Measurements from ENCODE around the gene TNIP2. TPM values are rescaled to one million over a fixed set of nuclear protein-coding genes. Genes with fewer than 3 reads are reported as not detected.
"Not testable (repeated sequence)": the region's sequence is repeated elsewhere in the genome, so short reads cannot be mapped to it uniquely, and the experiment has no call there.

The TNIP2 gene
- total RNA-seq, 1 donor from 2014 or later = 33.7 TPM

DNA sequence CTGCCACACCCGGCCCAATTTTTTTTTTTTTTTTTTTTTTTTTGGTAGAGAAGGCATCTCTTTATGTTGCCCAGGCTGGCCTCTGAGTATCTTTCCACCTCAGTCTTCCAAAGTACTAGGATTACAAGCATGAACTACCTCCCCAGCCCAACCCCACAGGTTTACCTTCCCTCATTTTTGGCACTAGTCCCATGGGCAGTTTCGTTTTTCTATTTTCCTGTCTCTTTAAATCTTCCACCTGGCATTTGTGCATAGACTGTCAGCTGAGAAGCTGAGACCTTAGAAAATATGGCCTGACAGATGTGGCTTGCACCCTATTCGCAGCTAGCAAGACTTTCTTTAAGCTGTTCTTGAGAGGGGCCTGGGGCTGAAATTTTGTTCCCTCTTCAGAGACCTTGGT is 27.9 kb downstream of the TNIP2 start:
- Mint-ChIP-seq H3K9me3 (ENCODE audit: unreplicated experiment) (no peaks in the 10 kb centered on the region), H3K36me3 (ENCODE audit: low read depth, unreplicated experiment) (peaks cover 21% of the 10 kb centered on the region), H3K4me1 (ENCODE audit: low read depth, unreplicated experiment) (no peaks in the 10 kb centered on the region), H3K27me3 (ENCODE audit: low read depth, unreplicated experiment) (no peaks in the 10 kb centered on the region), H3K4me3 (ENCODE audit: unreplicated experiment) (no peak overlapping the region), H3K27ac (ENCODE audit: unreplicated experiment) (no peak overlapping the region)
- Histone ChIP-seq H3K9me3 (ENCODE audit: insufficient read depth, low read depth, low read length) (no peaks in the 10 kb centered on the region), H3K4me3 (ENCODE audit: insufficient read depth, low read depth, low read length) (no peak overlapping the region), H3K79me2 (ENCODE audit: insufficient read depth, low read length) (no peaks in the 10 kb centered on the region), H3K27me3 (ENCODE audit: insufficient read depth, low read length) (no peaks in the 10 kb centered on the region), H3K27ac (ENCODE audit: low read depth, low read length) (no peak overlapping the region), H4K20me1 (ENCODE audit: insufficient read depth, low read length) (no peaks in the 10 kb centered on the region), H3K4me2 (ENCODE audit: low read length) (no peak overlapping the region), H3K4me1 (ENCODE audit: insufficient read depth, low read length) (no peaks in the 10 kb centered on the region), H3K36me3 (ENCODE audit: insufficient read depth, low read length) (peaks cover 7% of the 10 kb centered on the region), H3K9ac (ENCODE audit: low read length) (no peak overlapping the region), H2AFZ (ENCODE audit: low read depth, low read length) (no peak overlapping the region)
- no peak for TF ChIP-seq EZH2 (IDR thresholded peaks at IDR 0.05; ENCODE audit: insufficient read depth, low read length)
- TF ChIP-seq, protein P1, sequence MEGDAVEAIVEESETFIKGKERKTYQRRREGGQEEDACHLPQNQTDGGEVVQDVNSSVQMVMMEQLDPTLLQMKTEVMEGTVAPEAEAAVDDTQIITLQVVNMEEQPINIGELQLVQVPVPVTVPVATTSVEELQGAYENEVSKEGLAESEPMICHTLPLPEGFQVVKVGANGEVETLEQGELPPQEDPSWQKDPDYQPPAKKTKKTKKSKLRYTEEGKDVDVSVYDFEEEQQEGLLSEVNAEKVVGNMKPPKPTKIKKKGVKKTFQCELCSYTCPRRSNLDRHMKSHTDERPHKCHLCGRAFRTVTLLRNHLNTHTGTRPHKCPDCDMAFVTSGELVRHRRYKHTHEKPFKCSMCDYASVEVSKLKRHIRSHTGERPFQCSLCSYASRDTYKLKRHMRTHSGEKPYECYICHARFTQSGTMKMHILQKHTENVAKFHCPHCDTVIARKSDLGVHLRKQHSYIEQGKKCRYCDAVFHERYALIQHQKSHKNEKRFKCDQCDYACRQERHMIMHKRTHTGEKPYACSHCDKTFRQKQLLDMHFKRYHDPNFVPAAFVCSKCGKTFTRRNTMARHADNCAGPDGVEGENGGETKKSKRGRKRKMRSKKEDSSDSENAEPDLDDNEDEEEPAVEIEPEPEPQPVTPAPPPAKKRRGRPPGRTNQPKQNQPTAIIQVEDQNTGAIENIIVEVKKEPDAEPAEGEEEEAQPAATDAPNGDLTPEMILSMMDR (IDR thresholded peaks at IDR 0.05; ENCODE audit: insufficient read depth, low read depth, low read length) = no peak
- DNase-seq (ENCODE audit: low read depth) (no peak), FAIRE-seq (no peak)

- not testable (repeated sequence) for H2AFZ ChIP-seq (ENCODE audit: low read depth, low read length); H4K20me1 ChIP-seq (ENCODE audit: insufficient read depth, low read length); DNase-seq (ENCODE audit: low read depth); H3K4me1 ChIP-seq (ENCODE audit: insufficient read depth, low read length); H3K9ac ChIP-seq (ENCODE audit: low read length); H3K27ac Mint-ChIP-seq (ENCODE audit: unreplicated experiment); H3K4me3 Mint-ChIP-seq (ENCODE audit: unreplicated experiment); FAIRE-seq; H3K36me3 ChIP-seq (ENCODE audit: insufficient read depth, low read length); H3K9me3 Mint-ChIP-seq (ENCODE audit: unreplicated experiment); H3K79me2 ChIP-seq (ENCODE audit: insufficient read depth, low read length); H3K4me2 ChIP-seq (ENCODE audit: low read length); H3K4me3 ChIP-seq (ENCODE audit: insufficient read depth, low read depth, low read length); H3K9me3 ChIP-seq (ENCODE audit: insufficient read depth, low read depth, low read length); H3K27me3 Mint-ChIP-seq (ENCODE audit: low read depth, unreplicated experiment); H3K4me1 Mint-ChIP-seq (ENCODE audit: low read depth, unreplicated experiment); H3K27ac ChIP-seq (ENCODE audit: low read depth, low read length); H3K27me3 ChIP-seq (ENCODE audit: insufficient read depth, low read length)
- H3K36me3 Mint-ChIP-seq (ENCODE audit: low read depth, unreplicated experiment) = peaks cover 17% of the 10 kb centered on the region
These were observed 29.3 kb downstream of the TNIP2 start for GRCh38 chr4:2726881-2727280.

GRCh38 chr4:2725380-2725779 is 30.8 kb downstream of the TNIP2 start:
- TF ChIP-seq, protein P1 (IDR thresholded peaks at IDR 0.05; ENCODE audit: insufficient read depth, low read depth, low read length) = no peak
- TF ChIP-seq EZH2 (IDR thresholded peaks at IDR 0.05; ENCODE audit: insufficient read depth, low read length) = no peak
- Mint-ChIP-seq H3K4me1 (ENCODE audit: low read depth, unreplicated experiment) (no peaks in the 10 kb centered on the region), H3K4me3 (ENCODE audit: unreplicated experiment) (no peak overlapping the region), H3K27ac (ENCODE audit: unreplicated experiment) (no peak overlapping the region), H3K36me3 (ENCODE audit: low read depth, unreplicated experiment) (peaks cover 15% of the 10 kb centered on the region), H3K9me3 (ENCODE audit: unreplicated experiment) (no peaks in the 10 kb centered on the region), H3K27me3 (ENCODE audit: low read depth, unreplicated experiment) (no peaks in the 10 kb centered on the region)
- no peaks in the 10 kb centered on the region for H3K4me1 ChIP-seq (ENCODE audit: insufficient read depth, low read length)
- no peak overlapping the region for H3K9ac ChIP-seq (ENCODE audit: low read length)
- no peak overlapping the region for H3K4me3 ChIP-seq (ENCODE audit: insufficient read depth, low read depth, low read length)
- H3K27me3 ChIP-seq (ENCODE audit: insufficient read depth, low read length) = no peaks in the 10 kb centered on the region
- FAIRE-seq (no peak), DNase-seq (ENCODE audit: low read depth) (no peak)
- H3K79me2 ChIP-seq (ENCODE audit: insufficient read depth, low read length) = no peaks in the 10 kb centered on the region
- no peaks in the 10 kb centered on the region for H4K20me1 ChIP-seq (ENCODE audit: insufficient read depth, low read length)
- peaks cover 9% of the 10 kb centered on the region for H3K36me3 ChIP-seq (ENCODE audit: insufficient read depth, low read length)
- no peak overlapping the region for H3K4me2 ChIP-seq (ENCODE audit: low read length)
- no peak overlapping the region for H3K27ac ChIP-seq (ENCODE audit: low read depth, low read length)
- H2AFZ ChIP-seq (ENCODE audit: low read depth, low read length) = no peak overlapping the region
- H3K9me3 ChIP-seq (ENCODE audit: insufficient read depth, low read depth, low read length) = no peaks in the 10 kb centered on the region
